K562 treated with DMSO at 1 percent for 12 hours (cell line): ENCODE results near the gene TBX15. TPM values are rescaled to one million over a fixed set of nuclear protein-coding genes. Genes with fewer than 3 reads are reported as not detected.

ENCODE experiments used
- total RNA-seq: library from RNA; unstranded; fragments of 300-600 nt; gene quantifications from 2 replicates; pipeline ENCODE4 v1.2.3, GENCODE V29; 2022; ENCODE audit not compliant: insufficient read depth

TBX15 gene
- 2.7 and 5.1 TPM in 2 replicates for total RNA-seq

DNA sequence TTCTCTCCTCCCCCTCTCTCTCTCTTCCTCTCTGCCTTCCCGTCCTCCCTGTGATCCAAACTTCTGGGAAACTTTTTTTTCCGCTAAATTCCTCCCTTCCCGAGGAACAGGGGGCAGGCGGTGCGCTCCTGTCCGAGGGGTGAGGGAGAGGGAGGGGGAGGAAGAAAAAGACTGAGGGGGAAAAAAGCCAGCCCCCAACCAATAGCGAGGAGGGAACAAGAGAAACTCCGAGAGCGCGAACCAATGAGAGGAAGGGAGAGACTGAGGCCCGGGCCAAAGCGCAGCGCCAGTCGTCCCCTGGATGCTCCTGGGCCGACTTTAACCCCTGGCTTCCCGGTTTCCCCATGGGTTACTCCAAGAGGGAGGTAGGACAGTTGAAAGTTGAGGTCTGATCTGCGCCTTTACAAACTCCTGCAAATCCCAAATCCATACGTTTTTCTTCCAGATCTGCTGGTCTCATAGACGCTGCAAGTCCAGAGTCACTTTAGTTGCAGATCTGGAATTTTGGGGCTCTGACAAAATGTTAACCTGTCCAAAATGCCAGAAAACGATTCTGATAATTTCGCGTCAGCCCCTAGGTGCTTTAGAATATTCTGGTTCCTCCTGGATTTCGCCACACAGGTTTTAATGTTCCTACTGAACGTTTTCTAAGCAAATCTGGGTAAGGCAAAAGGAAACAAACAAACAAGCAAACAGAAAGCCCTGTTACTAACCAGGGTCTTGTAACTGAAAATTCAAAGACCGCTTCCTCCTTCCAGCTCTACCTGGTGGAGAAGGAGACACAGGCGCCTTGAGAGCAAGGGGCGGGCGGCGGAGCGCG is at the start of gene TBX15:
Gene TBX15, minus strand, starts transcription at position 158 of the 820 bp plus-strand sequence. CDS start 548 bp downstream, outside the sequence.

Other genes starting within 250 kb of the TBX15 start
- 5.4 and 8.4 TPM in 2 replicates for gene WARS2, start 152.3 kb upstream of the TBX15 start, total RNA-seq